HEK293 (cell line): ENCODE results near the gene CIRBP.

Experiments
- CTCF ChIA-PET: fragments of 350-600 bp; formaldehyde crosslinking; extraction: SDS; loops from one replicate; lab custom pipeline; 2021; ENCODE audit warnings: antibody characterized with exemption; lab: Yijun Ruan, JAX
- POLR2A ChIA-PET: fragments of 300-600 bp; formaldehyde crosslinking; extraction: SDS; loops from one replicate; lab custom pipeline; 2020; ENCODE audit warnings: antibody characterized with exemption, inconsistent platforms; lab: Yijun Ruan, JAX
- H3K27ac ChIP-seq: fragments of 200-500 bp; sonication (Bioruptor generic); 2 replicates; pipeline ENCODE4 v1.5.1; 2014; ENCODE audit warnings: low read depth, low read length, control low read depth, inconsistent platforms; ENCODE audit errors: extremely low read depth
- H3K36me3 ChIP-seq, 2 experiments: fragments of 200-500 bp in 1 of 2; sonication (Bioruptor generic) in 1 of 2; 1 replicate in 1 of 2; 2 replicates in 1 of 2; pipeline ENCODE4 v1.5.1; 2014 to 2017; ENCODE audit warnings: inconsistent platforms in 2 of 2, low read length in 2 of 2; ENCODE audit not compliant: control insufficient read depth in 2 of 2, insufficient read depth in 1 of 2
- H3K4me1 ChIP-seq: fragments of 200-500 bp; sonication (Bioruptor generic); 2 replicates; pipeline ENCODE4 v1.5.1; 2014; ENCODE audit warnings: mild to moderate bottlenecking, low read length, inconsistent platforms; ENCODE audit not compliant: control insufficient read depth, insufficient read depth
- H3K4me3 ChIP-seq: 2 replicates; pipeline ENCODE4 v1.5.1; 2011; ENCODE audit warnings: low read depth, mild to moderate bottlenecking, control low read depth, low read length, moderate library complexity
- H3K9me3 ChIP-seq: fragments of 200-500 bp; sonication (Bioruptor generic); 2 replicates; pipeline ENCODE4 v1.5.1; 2014; ENCODE audit warnings: low read depth, low read length, inconsistent platforms; ENCODE audit not compliant: control insufficient read depth, insufficient read depth
- ATF2 ChIP-seq: fragments of 450-650 bp; formaldehyde crosslinking; IDR thresholded peaks from 2 replicates; pipeline ENCODE4 v1.5.1; 2016; ENCODE audit warnings: missing biosample characterization, missing genetic modification characterization, low read depth
- GLIS1 ChIP-seq: fragments of 450-650 bp; formaldehyde crosslinking; IDR thresholded peaks from 2 replicates; pipeline ENCODE4 v1.5.1; 2016; ENCODE audit warnings: missing biosample characterization, missing genetic modification characterization
- HOXD13 ChIP-seq: sonication (generic); formaldehyde crosslinking; IDR thresholded peaks from 2 replicates; pipeline ENCODE4 v1.8.0; 2022; ENCODE audit warnings: missing genetic modification reagents, borderline replicate concordance
- IKZF3 ChIP-seq: fragments of 450-650 bp; IDR thresholded peaks from 2 replicates; pipeline ENCODE4 v1.5.0; 2018; ENCODE audit warnings: missing biosample characterization, mild to moderate bottlenecking, missing genetic modification characterization, moderate library complexity
- PATZ1 ChIP-seq: fragments of 450-650 bp; formaldehyde crosslinking; IDR thresholded peaks from 2 replicates; pipeline ENCODE4 v1.5.1; 2016; ENCODE audit warnings: missing biosample characterization, missing genetic modification characterization
- PRDM10 ChIP-seq: fragments of 450-650 bp; formaldehyde crosslinking; IDR thresholded peaks from 2 replicates; pipeline ENCODE4 v1.5.1; 2016; ENCODE audit warnings: missing biosample characterization, missing genetic modification characterization
- TRIM28 ChIP-seq: IDR thresholded peaks from 2 replicates; pipeline ENCODE4 v1.6.1; 2011; ENCODE audit warnings: low read length, control low read depth, borderline replicate concordance
- ZBTB8A ChIP-seq: fragments of 450-650 bp; formaldehyde crosslinking; IDR thresholded peaks from 2 replicates; pipeline ENCODE4 v1.5.1; 2016; ENCODE audit warnings: missing biosample characterization, missing genetic modification characterization
- ZIC2 ChIP-seq: fragments of 450-650 bp; formaldehyde crosslinking; IDR thresholded peaks from 2 replicates; pipeline ENCODE4 v1.5.1; 2016; ENCODE audit warnings: missing biosample characterization, missing genetic modification characterization
- ZNF10 ChIP-seq: fragments of 450-650 bp; formaldehyde crosslinking; IDR thresholded peaks from 2 replicates; pipeline ENCODE4 v1.5.1; 2017; ENCODE audit warnings: missing biosample characterization, missing genetic modification characterization
- ZNF146 ChIP-seq: fragments of 450-650 bp; formaldehyde crosslinking; IDR thresholded peaks from 2 replicates; pipeline ENCODE4 v1.5.1; 2016; ENCODE audit warnings: missing biosample characterization, missing genetic modification characterization
- ZNF18 ChIP-seq: fragments of 450-650 bp; formaldehyde crosslinking; IDR thresholded peaks from 2 replicates; pipeline ENCODE4 v1.5.1; 2016; ENCODE audit warnings: missing biosample characterization, missing genetic modification characterization
- ZNF214 ChIP-seq: fragments of 450-650 bp; formaldehyde crosslinking; IDR thresholded peaks from 2 replicates; pipeline ENCODE4 v1.5.1; 2017; ENCODE audit warnings: missing biosample characterization, mild to moderate bottlenecking, missing genetic modification characterization, borderline replicate concordance
- ZNF26 ChIP-seq: fragments of 450-650 bp; formaldehyde crosslinking; IDR thresholded peaks from 2 replicates; pipeline ENCODE4 v1.5.1; 2016; ENCODE audit warnings: missing biosample characterization, missing genetic modification characterization
- ZNF274 ChIP-seq, 2 experiments: fragments of 200-500 bp in 1 of 2; fragments of 450-650 bp in 1 of 2; sonication (Bioruptor generic) in 1 of 2; formaldehyde crosslinking in 1 of 2; IDR thresholded peaks; 2 replicates each; pipeline versions ENCODE4 v1.5.1 to v1.6.1; 2014 to 2016; ENCODE audit warnings: borderline replicate concordance in 1 of 2, inconsistent platforms in 1 of 2, low read length in 1 of 2, missing biosample characterization in 1 of 2, missing genetic modification characterization in 1 of 2
- ZNF335 ChIP-seq: fragments of 450-650 bp; formaldehyde crosslinking; conservative IDR thresholded peaks from 2 replicates; pipeline ENCODE4 v1.5.1; 2016; ENCODE audit warnings: missing biosample characterization, missing genetic modification characterization
- ZNF362 ChIP-seq: fragments of 450-650 bp; formaldehyde crosslinking; IDR thresholded peaks from 2 replicates; pipeline ENCODE4 v1.5.1; 2016; ENCODE audit warnings: missing biosample characterization, missing genetic modification characterization
- ZNF423 ChIP-seq: fragments of 450-650 bp; formaldehyde crosslinking; IDR thresholded peaks from 2 replicates; pipeline ENCODE4 v1.5.1; 2016; ENCODE audit warnings: missing biosample characterization, missing genetic modification characterization
- ZNF513 ChIP-seq: fragments of 450-650 bp; IDR thresholded peaks from 2 replicates; pipeline ENCODE4 v1.5.1; 2018; ENCODE audit warnings: missing biosample characterization, missing genetic modification characterization
- ZNF549 ChIP-seq: fragments of 450-650 bp; IDR thresholded peaks from 2 replicates; pipeline ENCODE4 v1.5.1; 2018; ENCODE audit warnings: missing biosample characterization, missing genetic modification characterization, mild to moderate bottlenecking, inconsistent platforms, moderate library complexity
- ZNF629 ChIP-seq: fragments of 450-650 bp; formaldehyde crosslinking; IDR thresholded peaks from 2 replicates; pipeline ENCODE4 v1.5.1; 2017; ENCODE audit warnings: missing biosample characterization, missing genetic modification characterization
- ZNF707 ChIP-seq: fragments of 450-650 bp; formaldehyde crosslinking; IDR thresholded peaks from 2 replicates; pipeline ENCODE4 v1.5.1; 2016; ENCODE audit warnings: missing biosample characterization, missing genetic modification characterization
- ZSCAN23 ChIP-seq: fragments of 450-650 bp; formaldehyde crosslinking; IDR thresholded peaks from 2 replicates; pipeline ENCODE4 v1.5.1; 2016; ENCODE audit warnings: missing biosample characterization, missing genetic modification characterization

Gene CIRBP

GRCh38 chr19:1237754-1238368, 31.3 kb upstream of the CIRBP start, which contains the start of gene CBARP:
Gene CBARP, minus strand, starts transcription at chr19:1238005. Its CDS starts 1,905 bp downstream, at chr19:1236100.
- POLR2A ChIA-PET: interaction anchor here (0.5 to 1.4 kb wide), 6 partner anchors 17 to 344 kb away, joined by 3 to 18 read pairs (median 4); partner anchors contain the start of genes CIRBP and GPX4
- H3K36me3 ChIP-seq: peaks cover 0 to 25% of the 10 kb centered on the region in 2 experiments; a peak in 1 of 3 replicates
- CTCF ChIA-PET: interaction anchor here (0.9 to 1.6 kb wide), 5 partner anchors 16 to 315 kb away, joined by 3 to 9 read pairs (median 4); no protein-coding TSS in a partner anchor
- H3K27ac ChIP-seq: peak within 1 kb of the TSS; percentile 60; the same call in 1 of the 2 replicates
- H3K4me3 ChIP-seq: peak within 1 kb of the TSS; percentile 56
- H3K4me1 ChIP-seq: peaks cover 3% of the 10 kb centered on the region
- no peaks in the 10 kb centered on the region for H3K9me3 ChIP-seq
- no peak for TF ChIP-seq ZNF549 (tag by site-specific recombination)
- TF ChIP-seq ATF2 (tag by site-specific recombination): no peak
- no peak for TF ChIP-seq ZBTB8A (tag by site-specific recombination)
- no peak for TF ChIP-seq ZNF146 (tag by site-specific recombination)
- no peak for TF ChIP-seq ZNF10 (tag by site-specific recombination)
- TF ChIP-seq ZSCAN23: no peak
- no peak for TF ChIP-seq ZNF214
- no peak for TF ChIP-seq ZNF362 (tag by site-specific recombination)
- TF ChIP-seq ZIC2: peak; percentile 52; the same call in 1 of the 2 replicates
- no peak for TF ChIP-seq IKZF3
- TF ChIP-seq ZNF423 (tag by site-specific recombination): no peak
- peak; percentile 98 for TF ChIP-seq GLIS1 (tag by site-specific recombination)
- TF ChIP-seq ZNF513: no peak
- peak; percentile 99 for TF ChIP-seq ZNF335
- peak; percentile 84 for TF ChIP-seq PATZ1
- TF ChIP-seq ZNF629: no peak
- no peak for TF ChIP-seq ZNF26 (tag by site-specific recombination)
- no peak for TF ChIP-seq ZNF707 (tag by site-specific recombination)
- no peak for TF ChIP-seq TRIM28
- TF ChIP-seq PRDM10 (tag by site-specific recombination): 0 out of 2 replicates have a peak, but pooled peaks have one; percentile 35
- TF ChIP-seq ZNF18 (tag by site-specific recombination): no peak
- no peak for TF ChIP-seq ZNF274 (IDR thresholded peaks at IDR 0.05; ENCODE audit: low read length)
- TF ChIP-seq ZNF274 (tag by site-specific recombination; IDR thresholded peaks at IDR 0.05; ENCODE audit: borderline replicate concordance): no peak
- TF ChIP-seq HOXD13 (CRISPR knock-in tag): no peak
